B cell (primary cell): ENCODE data around the gene PTPN22. TPM values are rescaled to one million over a fixed set of nuclear protein-coding genes. Genes with fewer than 3 reads are reported as not detected.
A peak's percentile ranks its signal among the peaks of the same experiment; 100 is the strongest.

ENCODE experiments used
- ATAC-seq: fragments of 200-7000 bp; cut with Tn5 transposase; one replicate; pipeline ENCODE4 v1.10.0; 2021; ENCODE audit warnings: low read depth, mild to moderate bottlenecking, moderate number of reproducible peaks, moderate library complexity
- CTCF ChIA-PET: fragments of 350-600 bp; sonication (Branson Sonifier 250); formaldehyde crosslinking; loops from one replicate; lab custom pipeline; 2021; ENCODE audit warnings: antibody characterized with exemption, inconsistent platforms; lab: Charles Lee
- POLR2A ChIA-PET: fragments of 350-600 bp; sonication (Branson Sonifier 250); formaldehyde crosslinking; loops from one replicate; lab custom pipeline; 2021; ENCODE audit warnings: antibody characterized with exemption; lab: Charles Lee
- DNase-seq: peaks from one replicate; pipeline ENCODE4 v3.0.0; 2013
- H2AFZ ChIP-seq: 2 replicates; pipeline ENCODE4 v1.6.1; 2012; ENCODE audit warnings: mild to moderate bottlenecking, low read depth, low read length; ENCODE audit not compliant: insufficient read depth, poor library complexity, severe bottlenecking
- H3K27ac ChIP-seq, 2 donors: 1 replicate in 1 of 2; 2 replicates in 1 of 2; pipeline ENCODE4 v1.5.1; 2012 to 2013; ENCODE audit warnings: low read length in 2 of 2, mild to moderate bottlenecking in 2 of 2, moderate library complexity in 1 of 2
- H3K27me3 ChIP-seq, 4 experiments: fragments of 200-600 bp in 1 of 4; sonication (generic) in 1 of 4; replicated peaks in 1 of 4; 1 replicate in 2 of 4; 2 replicates in 2 of 4; pipeline versions ENCODE4 v1.6.1 to v1.7.0; 2013 to 2016; ENCODE audit warnings: low read length in 3 of 4, mild to moderate bottlenecking in 2 of 4, mixed read lengths in 1 of 4, moderate library complexity in 1 of 4; ENCODE audit not compliant: insufficient read depth in 4 of 4, control insufficient read depth in 3 of 4; ENCODE audit errors: control extremely low read depth in 1 of 4
- H3K36me3 ChIP-seq, 2 experiments: replicated peaks in 1 of 2; 1 replicate in 1 of 2; 2 replicates in 1 of 2; pipeline versions ENCODE4 v1.6.1 to v1.7.1; 2013; ENCODE audit warnings: low read length in 1 of 2; ENCODE audit not compliant: insufficient read depth in 2 of 2, control insufficient read depth in 1 of 2; ENCODE audit errors: control extremely low read depth in 1 of 2, extremely low read depth in 1 of 2
- H3K4me1 ChIP-seq, 2 donors: fragments of 200-600 bp in 1 of 2; sonication (generic) in 1 of 2; 1 replicate in 1 of 2; 2 replicates in 1 of 2; pipeline versions ENCODE4 v1.5.1 to v1.6.1; 2013 to 2017; ENCODE audit warnings: low read length in 2 of 2; ENCODE audit not compliant: control insufficient read depth in 2 of 2, insufficient read depth in 2 of 2
- H3K4me2 ChIP-seq: replicated peaks from 2 replicates; pipeline ENCODE3; 2012; ENCODE audit warnings: mild to moderate bottlenecking, low read depth, low read length; ENCODE audit not compliant: poor library complexity, severe bottlenecking
- H3K4me3 ChIP-seq, 5 experiments: fragments of 200-600 bp in 1 of 5; sonication (generic) in 1 of 5; 1 replicate in 3 of 5; 2 replicates in 2 of 5; pipeline versions ENCODE4 v1.5.1 to v1.7.0; 2011 to 2016; ENCODE audit warnings: low read length in 4 of 5, mild to moderate bottlenecking in 4 of 5, low read depth in 2 of 5, control low read depth in 1 of 5, moderate library complexity in 1 of 5; ENCODE audit not compliant: insufficient read depth in 1 of 5; ENCODE audit errors: control extremely low read depth in 1 of 5, extremely low read depth in 1 of 5
- H3K79me2 ChIP-seq: fragments of 200-600 bp; sonication (generic); one replicate; pipeline ENCODE4 v1.6.0; 2016; ENCODE audit warnings: low read length; ENCODE audit not compliant: control insufficient read depth, insufficient read depth
- H3K9ac ChIP-seq: fragments of 200-600 bp; sonication (generic); 2 replicates; pipeline ENCODE4 v1.6.1; 2017; ENCODE audit warnings: mild to moderate bottlenecking, low read length, moderate library complexity
- H3K9me3 ChIP-seq, 3 donors: one replicate each; pipeline versions ENCODE4 v1.6.1 to v1.7.1; 2013; ENCODE audit warnings: low read length in 2 of 3; ENCODE audit not compliant: control insufficient read depth in 2 of 3, insufficient read depth in 1 of 3; ENCODE audit errors: control extremely low read depth in 1 of 3
- H4K20me1 ChIP-seq: 2 replicates; pipeline ENCODE4 v1.6.0; 2012; ENCODE audit warnings: mild to moderate bottlenecking, low read length; ENCODE audit not compliant: insufficient read depth, control insufficient read depth, poor library complexity, severe bottlenecking
- H3K27ac Mint-ChIP-seq: one replicate; pipeline ENCODE4 v1.8.0; 2021; ENCODE audit warnings: mixed read lengths
- H3K27me3 Mint-ChIP-seq: one replicate; pipeline ENCODE4 v1.8.0; 2021; ENCODE audit warnings: mixed read lengths
- H3K4me1 Mint-ChIP-seq: one replicate; pipeline ENCODE4 v1.8.0; 2021; ENCODE audit warnings: mixed read lengths
- H3K4me3 Mint-ChIP-seq: one replicate; pipeline ENCODE4 v1.8.0; 2021; ENCODE audit warnings: mixed read lengths
- H3K9me3 Mint-ChIP-seq: one replicate; pipeline ENCODE4 v1.8.0; 2022; ENCODE audit warnings: mixed read lengths; ENCODE audit not compliant: insufficient read depth
- CTCF ChIP-seq: fragments of 200-600 bp; IDR thresholded peaks from one replicate; pipeline ENCODE4 v1.8.0; 2022; ENCODE audit warnings: antibody characterized with exemption, mild to moderate bottlenecking
- EZH2 ChIP-seq: IDR thresholded peaks from 2 replicates; pipeline ENCODE4 v1.6.1; 2012; ENCODE audit warnings: borderline replicate concordance, low read depth, mild to moderate bottlenecking, moderate library complexity, low read length; ENCODE audit not compliant: insufficient read depth, poor library complexity, severe bottlenecking
- WGBS: methylation state at CpG from one replicate; pipeline ENCODE4 v1.1.5; 2013; ENCODE audit warnings: missing lambda C conversion rate; ENCODE audit not compliant: insufficient coverage; 5-methylcytosine and 5-hydroxymethylcytosine counted together
- intact Hi-C: fragments of 100-400 bp; cut with micrococcal nuclease; formaldehyde crosslinking; loops from one replicate; pipeline ENCODE4 v1.10.0; 2022
- polyA plus RNA-seq: library from polyadenylated mRNA; depleted of rRNA; stranded (reverse); fragments of >200 nt; gene quantifications from 2 replicates; pipeline ENCODE4 v1.2.3, GENCODE V29; 2012
- total RNA-seq, 2 donors: library from RNA; stranded (reverse); fragments of 120-200 nt in 1 of 2; gene quantifications; 1 replicate in 1 of 2; 2 replicates in 1 of 2; pipeline versions ENCODE4 v1.2.3 to v1.2.4, GENCODE V29; 2013 to 2022

Gene PTPN22
- total and polyA plus RNA-seq, 2 donors (not counting 1 experiment from before 2014, with no cell fraction given), result 14.3 to 37.4 TPM

- DNase-seq, result no peak
- no peak for ATAC-seq
- Histone ChIP-seq H3K4me3 (no peak overlapping the region), H3K9me3 (peaks cover 1 to 4% (median 3%) of the 10 kb centered on the region in 3 donors), H2AFZ (no peak overlapping the region), H3K4me2 (no peak overlapping the region), H3K27me3 (no peaks in the 10 kb centered on the region), H3K36me3 (peaks cover 10 to 36% of the 10 kb centered on the region in 2 experiments), H3K27ac (no peak overlapping the region), H4K20me1 (no peaks in the 10 kb centered on the region), H3K4me1 (no peaks in the 10 kb centered on the region), H3K79me2 (no peaks in the 10 kb centered on the region), H3K9ac (no peak overlapping the region)
- Mint-ChIP-seq H3K4me1 (peaks cover 7% of the 10 kb centered on the region), H3K27me3 (no peaks in the 10 kb centered on the region), H3K9me3 (no peaks in the 10 kb centered on the region), H3K4me3 (no peak overlapping the region), H3K27ac (peak overlapping the region; percentile 46)
- TF ChIP-seq EZH2, result no peak
- TF ChIP-seq CTCF, result no peak
- POLR2A ChIA-PET, result no interaction called here
- CTCF ChIA-PET, result interaction anchor here (0.7 to 1.7 kb wide), 4 partner anchors 15 to 79 kb away, joined by 3 to 7 read pairs (median 4); partner anchors contain the start of genes AP4B1 and HIPK1
- no CpG with 5 or more reads among the region's 3 CpGs for WGBS
- intact Hi-C loops, result no loop called here
Observed at GRCh38 chr1:113850127-113850796, 21.2 kb downstream of the PTPN22 start.

DNA sequence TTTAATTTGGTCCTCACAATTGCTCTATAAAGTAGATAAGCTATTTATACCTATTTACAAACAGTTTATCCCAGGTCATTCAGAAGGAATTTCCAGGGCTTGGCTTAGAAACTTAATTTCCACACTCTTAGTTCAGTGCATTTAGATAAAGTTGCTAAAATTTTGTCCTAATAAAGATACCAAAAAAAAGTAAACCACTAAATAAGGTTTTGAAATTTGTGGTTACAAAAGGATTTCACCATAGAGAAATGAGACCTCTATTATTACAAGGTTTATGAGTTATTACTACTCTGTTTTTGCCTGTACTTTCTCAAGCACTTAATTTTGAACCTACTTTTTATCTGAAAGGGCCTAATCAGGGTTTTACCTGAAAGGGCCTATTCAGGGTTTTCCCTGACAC, 22.4 kb downstream of the PTPN22 start:
- Histone ChIP-seq H3K79me2 (no peaks in the 10 kb centered on the region), H3K4me2 (no peak overlapping the region), H2AFZ (no peak overlapping the region), H3K27me3 (no peaks in the 10 kb centered on the region), H3K4me1 (no peaks in the 10 kb centered on the region), H4K20me1 (no peaks in the 10 kb centered on the region), H3K27ac (no peak overlapping the region), H3K36me3 (peaks cover 6 to 27% of the 10 kb centered on the region in 2 experiments), H3K4me3 (no peak overlapping the region), H3K9ac (no peak overlapping the region), H3K9me3 (peaks cover 1 to 4% (median 3%) of the 10 kb centered on the region in 3 donors)
- H3K27ac Mint-ChIP-seq, result no peak overlapping the region
- DNase-seq (no peak), ATAC-seq (no peak)
- intact Hi-C loops, result no loop called here
- no peaks in the 10 kb centered on the region for H3K27me3 Mint-ChIP-seq
- ChIA-PET POLR2A (no interaction called here), CTCF (interaction anchor here (1.4 to 1.7 kb wide), 2 partner anchors 20 to 55 kb away, joined by 3 read pairs; partner anchors contain the start of gene AP4B1)
- H3K4me1 Mint-ChIP-seq, result peaks cover 5% of the 10 kb centered on the region
- TF ChIP-seq CTCF, result no peak
- no peak for TF ChIP-seq EZH2
- H3K9me3 Mint-ChIP-seq, result no peaks in the 10 kb centered on the region
- no peak overlapping the region for H3K4me3 Mint-ChIP-seq
